H1 (cell line): ENCODE measurements around the gene CLEC10A. TPM values are rescaled to one million over a fixed set of nuclear protein-coding genes. Genes with fewer than 3 reads are reported as not detected.

ENCODE experiments used
- RBBP5 ChIP-seq: IDR thresholded peaks from 2 replicates; pipeline ENCODE4 v1.7.1; 2012; ENCODE audit warnings: low read depth, mild to moderate bottlenecking, inconsistent platforms, low read length, moderate library complexity, borderline replicate concordance
- polyA plus RNA-seq, 7 experiments: library from polyadenylated mRNA; depleted of rRNA in 3 of 7; stranded (reverse) in 5 of 7; unstranded in 2 of 7; fragments of >200 nt in 5 of 7; fragments of 200-250 nt in 2 of 7; gene quantifications; 1 replicate in 5 of 7; 2 replicates in 1 of 7; 4 replicates in 1 of 7; pipeline versions ENCODE4 v1.2.1 to v1.2.3, GENCODE V29; 2011 to 2013; ENCODE audit warnings: missing spikeins in 2 of 7, mixed read lengths in 2 of 7
- total RNA-seq: library from RNA; stranded (reverse); fragmentation: NEBNext Ultra II Directional; extraction: Animal tissue kit (Norgen Biotek cat#: 25700); gene quantifications from 2 replicates; pipeline ENCODE4 v1.2.1, GENCODE V29; 2021

CLEC10A gene
- total and polyA plus RNA-seq, 2 of the 8 experiments (the other 6 are each of a cell fraction or from before 2014, with no cell fraction given) = not detected

GRCh38 chr17:7095625-7096024 is 15.6 kb upstream of the CLEC10A start (continued):
- TF ChIP-seq RBBP5 = no peak
